Measurements from ENCODE around the gene USP40.

DNA sequence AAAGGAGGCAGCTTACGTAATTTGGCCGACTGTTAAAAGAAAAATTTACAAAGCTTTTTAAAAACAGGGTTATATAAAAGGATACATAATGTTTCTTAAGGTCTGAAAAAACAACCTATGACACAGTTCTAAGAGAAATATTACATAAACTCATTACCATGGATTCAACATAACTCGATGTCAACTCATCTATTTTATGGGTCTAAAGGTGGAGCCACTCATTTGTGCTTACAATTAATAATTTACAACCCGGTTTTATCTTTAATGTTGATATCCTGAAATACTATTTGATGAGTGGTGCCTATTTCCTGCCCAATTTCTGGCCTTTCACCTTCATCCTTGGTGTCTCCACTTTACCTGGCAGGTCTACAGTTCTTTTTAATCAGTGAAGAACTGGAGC is 15.1 kb downstream of the USP40 start:
- TF ChIP-seq, protein P1, sequence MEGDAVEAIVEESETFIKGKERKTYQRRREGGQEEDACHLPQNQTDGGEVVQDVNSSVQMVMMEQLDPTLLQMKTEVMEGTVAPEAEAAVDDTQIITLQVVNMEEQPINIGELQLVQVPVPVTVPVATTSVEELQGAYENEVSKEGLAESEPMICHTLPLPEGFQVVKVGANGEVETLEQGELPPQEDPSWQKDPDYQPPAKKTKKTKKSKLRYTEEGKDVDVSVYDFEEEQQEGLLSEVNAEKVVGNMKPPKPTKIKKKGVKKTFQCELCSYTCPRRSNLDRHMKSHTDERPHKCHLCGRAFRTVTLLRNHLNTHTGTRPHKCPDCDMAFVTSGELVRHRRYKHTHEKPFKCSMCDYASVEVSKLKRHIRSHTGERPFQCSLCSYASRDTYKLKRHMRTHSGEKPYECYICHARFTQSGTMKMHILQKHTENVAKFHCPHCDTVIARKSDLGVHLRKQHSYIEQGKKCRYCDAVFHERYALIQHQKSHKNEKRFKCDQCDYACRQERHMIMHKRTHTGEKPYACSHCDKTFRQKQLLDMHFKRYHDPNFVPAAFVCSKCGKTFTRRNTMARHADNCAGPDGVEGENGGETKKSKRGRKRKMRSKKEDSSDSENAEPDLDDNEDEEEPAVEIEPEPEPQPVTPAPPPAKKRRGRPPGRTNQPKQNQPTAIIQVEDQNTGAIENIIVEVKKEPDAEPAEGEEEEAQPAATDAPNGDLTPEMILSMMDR (IDR thresholded peaks at IDR 0.05), result no peak
- TF ChIP-seq POLR2A (IDR thresholded peaks at IDR 0.05), result no peak

All from thyroid gland (tissue), 4 donors.